HEK293 (cell line): Measurements from ENCODE around the gene ISYNA1.
A peak's percentile ranks its signal among the peaks of the same experiment; 100 is the strongest.

Source experiments
- FEZF1 ChIP-seq: fragments of 450-650 bp; formaldehyde crosslinking; IDR thresholded peaks from 2 replicates; pipeline ENCODE4 v1.5.1; 2016; ENCODE audit warnings: missing biosample characterization, missing genetic modification characterization
- GLIS2 ChIP-seq: fragments of 450-650 bp; formaldehyde crosslinking; IDR thresholded peaks from 2 replicates; pipeline ENCODE4 v1.5.1; 2016; ENCODE audit warnings: missing biosample characterization, missing genetic modification characterization
- KLF9 ChIP-seq: fragments of 450-650 bp; formaldehyde crosslinking; IDR thresholded peaks from 2 replicates; pipeline ENCODE4 v1.5.1; 2016; ENCODE audit warnings: missing biosample characterization, missing genetic modification characterization, low read depth
- OVOL3 ChIP-seq: fragments of 450-650 bp; formaldehyde crosslinking; IDR thresholded peaks from 2 replicates; pipeline ENCODE4 v1.5.1; 2016; ENCODE audit warnings: missing biosample characterization, missing genetic modification characterization
- SP2 ChIP-seq: fragments of 450-650 bp; formaldehyde crosslinking; IDR thresholded peaks from 2 replicates; pipeline ENCODE4 v1.5.1; 2016; ENCODE audit warnings: missing biosample characterization, missing genetic modification characterization
- SP7 ChIP-seq: fragments of 450-650 bp; formaldehyde crosslinking; IDR thresholded peaks from 2 replicates; pipeline ENCODE4 v1.5.1; 2016; ENCODE audit warnings: missing biosample characterization, missing genetic modification characterization
- TRIM28 ChIP-seq: IDR thresholded peaks from 2 replicates; pipeline ENCODE4 v1.6.1; 2011; ENCODE audit warnings: low read length, control low read depth, borderline replicate concordance
- ZBTB1 ChIP-seq: fragments of 450-650 bp; formaldehyde crosslinking; IDR thresholded peaks from 2 replicates; pipeline ENCODE4 v1.5.1; 2016; ENCODE audit warnings: missing biosample characterization, missing genetic modification characterization
- ZBTB11 ChIP-seq: fragments of 450-650 bp; formaldehyde crosslinking; conservative IDR thresholded peaks from 2 replicates; pipeline ENCODE4 v1.5.1; 2016; ENCODE audit warnings: low read depth, missing biosample characterization, missing genetic modification characterization
- ZFP37 ChIP-seq: fragments of 450-650 bp; formaldehyde crosslinking; IDR thresholded peaks from 2 replicates; pipeline ENCODE4 v1.5.1; 2016; ENCODE audit warnings: missing biosample characterization, missing genetic modification characterization
- ZFP69B ChIP-seq: fragments of 450-650 bp; formaldehyde crosslinking; IDR thresholded peaks from 2 replicates; pipeline ENCODE4 v1.5.1; 2016; ENCODE audit warnings: missing biosample characterization, missing genetic modification characterization
- ZNF112 ChIP-seq: fragments of 450-650 bp; formaldehyde crosslinking; IDR thresholded peaks from 2 replicates; pipeline ENCODE4 v1.5.0; 2017; ENCODE audit warnings: missing biosample characterization, missing genetic modification characterization
- ZNF138 ChIP-seq: fragments of 450-650 bp; formaldehyde crosslinking; IDR thresholded peaks from 2 replicates; pipeline ENCODE4 v1.5.1; 2016; ENCODE audit warnings: missing biosample characterization, missing genetic modification characterization, borderline replicate concordance
- ZNF157 ChIP-seq: fragments of 450-650 bp; formaldehyde crosslinking; IDR thresholded peaks from 2 replicates; pipeline ENCODE4 v1.5.1; 2016; ENCODE audit warnings: missing biosample characterization, missing genetic modification characterization
- ZNF266 ChIP-seq: fragments of 450-650 bp; formaldehyde crosslinking; IDR thresholded peaks from 2 replicates; pipeline ENCODE4 v1.5.1; 2016; ENCODE audit warnings: missing biosample characterization, missing genetic modification characterization, low read depth
- ZNF335 ChIP-seq: fragments of 450-650 bp; formaldehyde crosslinking; conservative IDR thresholded peaks from 2 replicates; pipeline ENCODE4 v1.5.1; 2016; ENCODE audit warnings: missing biosample characterization, missing genetic modification characterization
- ZNF341 ChIP-seq: fragments of 450-650 bp; formaldehyde crosslinking; IDR thresholded peaks from 2 replicates; pipeline ENCODE4; 2016; ENCODE audit warnings: low read depth, missing biosample characterization, missing genetic modification characterization
- ZNF366 ChIP-seq: fragments of 450-650 bp; formaldehyde crosslinking; conservative IDR thresholded peaks from 2 replicates; pipeline ENCODE4 v1.5.1; 2016; ENCODE audit warnings: missing biosample characterization, missing genetic modification characterization
- ZNF423 ChIP-seq: fragments of 450-650 bp; formaldehyde crosslinking; IDR thresholded peaks from 2 replicates; pipeline ENCODE4 v1.5.1; 2016; ENCODE audit warnings: missing biosample characterization, missing genetic modification characterization
- ZNF549 ChIP-seq: fragments of 450-650 bp; IDR thresholded peaks from 2 replicates; pipeline ENCODE4 v1.5.1; 2018; ENCODE audit warnings: missing biosample characterization, missing genetic modification characterization, mild to moderate bottlenecking, inconsistent platforms, moderate library complexity
- ZNF596 ChIP-seq: fragments of 450-650 bp; IDR thresholded peaks from 2 replicates; pipeline ENCODE4 v1.5.0; 2018; ENCODE audit warnings: missing biosample characterization, mild to moderate bottlenecking, missing genetic modification characterization, moderate library complexity
- ZNF600 ChIP-seq: fragments of 450-650 bp; formaldehyde crosslinking; IDR thresholded peaks from 2 replicates; pipeline ENCODE4 v1.5.1; 2016; ENCODE audit warnings: missing biosample characterization, missing genetic modification characterization
- ZNF692 ChIP-seq: fragments of 450-650 bp; formaldehyde crosslinking; IDR thresholded peaks from 2 replicates; pipeline ENCODE4 v1.5.1; 2016; ENCODE audit warnings: missing biosample characterization, missing genetic modification characterization
- ZNF707 ChIP-seq: fragments of 450-650 bp; formaldehyde crosslinking; IDR thresholded peaks from 2 replicates; pipeline ENCODE4 v1.5.1; 2016; ENCODE audit warnings: missing biosample characterization, missing genetic modification characterization
- ZNF768 ChIP-seq: fragments of 450-650 bp; formaldehyde crosslinking; IDR thresholded peaks from 2 replicates; pipeline ENCODE4 v1.5.1; 2018; ENCODE audit warnings: missing biosample characterization, mild to moderate bottlenecking, missing genetic modification characterization
- ZNF785 ChIP-seq: fragments of 450-650 bp; formaldehyde crosslinking; IDR thresholded peaks from 2 replicates; pipeline ENCODE4 v1.5.1; 2016; ENCODE audit warnings: missing biosample characterization, missing genetic modification characterization
- ZSCAN18 ChIP-seq: fragments of 450-650 bp; formaldehyde crosslinking; IDR thresholded peaks from 2 replicates; pipeline ENCODE4 v1.5.1; 2016; ENCODE audit warnings: missing biosample characterization, missing genetic modification characterization
- TF ChIP-seq, protein P1 (sequence below): fragments of 450-650 bp; formaldehyde crosslinking; IDR thresholded peaks from 2 replicates; pipeline ENCODE4 v1.5.1; 2017; ENCODE audit warnings: missing biosample characterization, missing genetic modification characterization
- TF ChIP-seq, protein P2 (sequence below): fragments of 450-650 bp; formaldehyde crosslinking; IDR thresholded peaks from 2 replicates; pipeline ENCODE4 v1.5.1; 2016; ENCODE audit warnings: missing biosample characterization, missing genetic modification characterization
- TF ChIP-seq, protein P3 (sequence below): sonication (generic); formaldehyde crosslinking; IDR thresholded peaks from 2 replicates; pipeline ENCODE4 v1.8.1; 2022; ENCODE audit warnings: mild to moderate bottlenecking, moderate library complexity, missing genetic modification reagents

The ISYNA1 gene

DNA sequence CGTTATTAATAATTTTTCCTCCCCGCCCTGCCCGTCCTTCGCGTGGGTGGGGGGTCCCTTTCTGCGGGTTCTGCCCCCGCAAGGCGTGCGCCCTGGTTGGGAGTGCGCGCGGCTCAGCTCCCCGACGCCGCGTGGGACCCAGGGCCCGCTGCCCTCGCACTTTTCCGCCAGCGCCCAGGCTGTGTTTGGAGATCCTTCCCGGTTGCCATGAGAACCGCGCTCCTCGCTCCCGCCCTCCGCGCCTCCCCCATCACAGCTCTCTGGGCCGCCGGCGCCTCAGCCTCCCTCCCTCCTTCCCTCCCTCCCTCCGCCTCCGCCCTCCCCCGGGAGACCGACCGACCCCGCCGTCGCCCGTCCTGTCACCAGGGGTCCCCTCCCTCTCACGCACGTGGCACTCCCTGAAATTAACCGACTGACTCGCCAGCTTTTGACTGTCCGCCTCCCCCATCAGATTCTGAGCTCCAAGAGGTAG is 21.1 kb downstream of the ISYNA1 start (continued):
- no peak for TF ChIP-seq ZNF768 (tag by site-specific recombination)
- TF ChIP-seq OVOL3 (tag by site-specific recombination): no peak; the same call in 1 of the 2 replicates
- no peak for TF ChIP-seq ZNF596 (tag by site-specific recombination)
- peak; percentile 6; the same call in 1 of the 2 replicates for TF ChIP-seq SP7 (tag by site-specific recombination)
- TF ChIP-seq, protein P1, sequence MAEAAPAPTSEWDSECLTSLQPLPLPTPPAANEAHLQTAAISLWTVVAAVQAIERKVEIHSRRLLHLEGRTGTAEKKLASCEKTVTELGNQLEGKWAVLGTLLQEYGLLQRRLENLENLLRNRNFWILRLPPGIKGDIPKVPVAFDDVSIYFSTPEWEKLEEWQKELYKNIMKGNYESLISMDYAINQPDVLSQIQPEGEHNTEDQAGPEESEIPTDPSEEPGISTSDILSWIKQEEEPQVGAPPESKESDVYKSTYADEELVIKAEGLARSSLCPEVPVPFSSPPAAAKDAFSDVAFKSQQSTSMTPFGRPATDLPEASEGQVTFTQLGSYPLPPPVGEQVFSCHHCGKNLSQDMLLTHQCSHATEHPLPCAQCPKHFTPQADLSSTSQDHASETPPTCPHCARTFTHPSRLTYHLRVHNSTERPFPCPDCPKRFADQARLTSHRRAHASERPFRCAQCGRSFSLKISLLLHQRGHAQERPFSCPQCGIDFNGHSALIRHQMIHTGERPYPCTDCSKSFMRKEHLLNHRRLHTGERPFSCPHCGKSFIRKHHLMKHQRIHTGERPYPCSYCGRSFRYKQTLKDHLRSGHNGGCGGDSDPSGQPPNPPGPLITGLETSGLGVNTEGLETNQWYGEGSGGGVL (tag by site-specific recombination): peak; percentile 96
- TF ChIP-seq, protein P2, sequence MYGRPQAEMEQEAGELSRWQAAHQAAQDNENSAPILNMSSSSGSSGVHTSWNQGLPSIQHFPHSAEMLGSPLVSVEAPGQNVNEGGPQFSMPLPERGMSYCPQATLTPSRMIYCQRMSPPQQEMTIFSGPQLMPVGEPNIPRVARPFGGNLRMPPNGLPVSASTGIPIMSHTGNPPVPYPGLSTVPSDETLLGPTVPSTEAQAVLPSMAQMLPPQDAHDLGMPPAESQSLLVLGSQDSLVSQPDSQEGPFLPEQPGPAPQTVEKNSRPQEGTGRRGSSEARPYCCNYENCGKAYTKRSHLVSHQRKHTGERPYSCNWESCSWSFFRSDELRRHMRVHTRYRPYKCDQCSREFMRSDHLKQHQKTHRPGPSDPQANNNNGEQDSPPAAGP (tag by site-specific recombination): no peak
- TF ChIP-seq ZNF157 (tag by site-specific recombination): 0 out of 2 replicates have a peak, but pooled peaks have one; percentile 30
- TF ChIP-seq KLF9 (tag by site-specific recombination): peak; percentile 22; the same call in 1 of the 2 replicates
- no peak for TF ChIP-seq ZBTB1 (tag by site-specific recombination)
- TF ChIP-seq ZNF692 (tag by site-specific recombination): peak; percentile 88
- TF ChIP-seq SP2 (tag by site-specific recombination): peak; percentile 79
- no peak for TF ChIP-seq ZNF112
- TF ChIP-seq GLIS2 (tag by site-specific recombination): peak; percentile 55; the same call in 1 of the 2 replicates
- TF ChIP-seq ZFP37: no peak
- TF ChIP-seq ZNF707: no peak; the same call in 1 of the 2 replicates
- TF ChIP-seq ZFP69B (tag by site-specific recombination): peak; percentile 11; the same call in 1 of the 2 replicates
- TF ChIP-seq ZBTB11 (tag by site-specific recombination): no peak; the same call in 1 of the 2 replicates
- no peak for TF ChIP-seq ZNF549 (tag by site-specific recombination)
- no peak for TF ChIP-seq ZSCAN18 (tag by site-specific recombination)
- no peak for TF ChIP-seq ZNF600 (tag by site-specific recombination)
- no peak for TF ChIP-seq ZNF785
- peak; percentile 90 for TF ChIP-seq ZNF335 (tag by site-specific recombination)
- TF ChIP-seq, protein P3, sequence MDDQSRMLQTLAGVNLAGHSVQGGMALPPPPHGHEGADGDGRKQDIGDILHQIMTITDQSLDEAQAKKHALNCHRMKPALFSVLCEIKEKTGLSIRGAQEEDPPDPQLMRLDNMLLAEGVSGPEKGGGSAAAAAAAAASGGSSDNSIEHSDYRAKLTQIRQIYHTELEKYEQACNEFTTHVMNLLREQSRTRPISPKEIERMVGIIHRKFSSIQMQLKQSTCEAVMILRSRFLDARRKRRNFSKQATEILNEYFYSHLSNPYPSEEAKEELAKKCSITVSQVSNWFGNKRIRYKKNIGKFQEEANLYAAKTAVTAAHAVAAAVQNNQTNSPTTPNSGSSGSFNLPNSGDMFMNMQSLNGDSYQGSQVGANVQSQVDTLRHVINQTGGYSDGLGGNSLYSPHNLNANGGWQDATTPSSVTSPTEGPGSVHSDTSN: no peak
- TF ChIP-seq ZNF366 (tag by site-specific recombination): peak; percentile 82
- TF ChIP-seq ZNF266 (tag by site-specific recombination): no peak
- no peak for TF ChIP-seq FEZF1 (tag by site-specific recombination)
- TF ChIP-seq ZNF138 (tag by site-specific recombination): no peak
- peak; percentile 11; the same call in 1 of the 2 replicates for TF ChIP-seq ZNF423 (tag by site-specific recombination)
- peak; percentile 76 for TF ChIP-seq ZNF341 (tag by site-specific recombination)
- TF ChIP-seq TRIM28: no peak
